ENCODE results near the gene FGD5.

The FGD5 gene

GRCh38 chr3:14789640-14790285 is 29.0 kb upstream of the FGD5 start:
- DNase-seq, result no peak

GRCh38 chr3:14791343-14791945 is 27.3 kb upstream of the FGD5 start:
- DNase-seq, result peak; percentile 7

- DNase-seq, result no peak
Observed at GRCh38 chr3:14792691-14793121, 26.1 kb upstream of the FGD5 start.

- DNase-seq, result no peak
Observed at GRCh38 chr3:14793126-14793857, 25.5 kb upstream of the FGD5 start.

- no peak for DNase-seq
Observed at GRCh38 chr3:14793858-14794234, 24.9 kb upstream of the FGD5 start.

GRCh38 chr3:14794435-14794834 is 24.3 kb upstream of the FGD5 start:
- no peak for DNase-seq

GRCh38 chr3:14795996-14796395 is 22.8 kb upstream of the FGD5 start:
- no peak for DNase-seq

- DNase-seq, result no peak
Observed at GRCh38 chr3:14796403-14797077, 22.2 kb upstream of the FGD5 start.

- no peak for DNase-seq
Observed at GRCh38 chr3:14797731-14798130, 21.0 kb upstream of the FGD5 start.

GRCh38 chr3:14798231-14798630 is 20.5 kb upstream of the FGD5 start:
- DNase-seq, result no peak

- DNase-seq, result no peak
Observed at GRCh38 chr3:14799146-14799545, 19.6 kb upstream of the FGD5 start.

- DNase-seq, result no peak
Observed at GRCh38 chr3:14801031-14801430, 17.7 kb upstream of the FGD5 start.

GRCh38 chr3:14801668-14802380 is 16.9 kb upstream of the FGD5 start:
- DNase-seq, result no peak

- no peak for DNase-seq
Observed at GRCh38 chr3:14802381-14802731, 16.4 kb upstream of the FGD5 start.

- DNase-seq, result no peak
Observed at GRCh38 chr3:14803101-14803980, 15.4 kb upstream of the FGD5 start.

GRCh38 chr3:14803981-14804834 is 14.6 kb upstream of the FGD5 start:
- no peak for DNase-seq

GRCh38 chr3:14804835-14805780 is 13.7 kb upstream of the FGD5 start:
- DNase-seq, result no peak

- DNase-seq, result no peak
Observed at GRCh38 chr3:14805961-14806537, 12.7 kb upstream of the FGD5 start.

- DNase-seq, result no peak
Observed at GRCh38 chr3:14806641-14807263, 12.0 kb upstream of the FGD5 start.
